MM.1S (cell line): Measurements from ENCODE around the gene SPOCK1.
"Not testable (repeated sequence)": the region's sequence is repeated elsewhere in the genome, so short reads cannot be mapped to it uniquely, and the experiment has no call there.

Experiments used
- DNase-seq: peaks from one replicate; pipeline ENCODE4 v3.0.0-alpha.2; 2015
- H2AFZ ChIP-seq: fragments of 300-600 bp; sonication (generic); 2 replicates; pipeline ENCODE4 v1.6.0; 2016; ENCODE audit warnings: antibody characterized with exemption, low read length
- H3F3A ChIP-seq: fragments of 300-600 bp; sonication (generic); 2 replicates; pipeline ENCODE4 v1.6.1; 2016; ENCODE audit warnings: mild to moderate bottlenecking, antibody characterized with exemption, low read length, moderate library complexity, mixed read lengths; ENCODE audit not compliant: insufficient read depth
- H3K27ac ChIP-seq: fragments of 300-600 bp; sonication (generic); 2 replicates; pipeline ENCODE4 v1.5.1; 2016; ENCODE audit warnings: mild to moderate bottlenecking, low read length
- H3K27me3 ChIP-seq: fragments of 300-600 bp; sonication (generic); replicated peaks from 2 replicates; pipeline ENCODE4 v1.6.0; 2016; ENCODE audit warnings: low read length; ENCODE audit not compliant: insufficient read depth
- H3K36me3 ChIP-seq: fragments of 300-600 bp; sonication (generic); replicated peaks from 2 replicates; pipeline ENCODE4 v1.6.1; 2016; ENCODE audit warnings: mild to moderate bottlenecking, low read length, mixed read lengths; ENCODE audit not compliant: insufficient read depth
- H3K4me1 ChIP-seq: fragments of 300-600 bp; sonication (generic); 2 replicates; pipeline ENCODE4 v1.6.1; 2016; ENCODE audit warnings: low read length, mixed read lengths
- H3K4me2 ChIP-seq: fragments of 300-600 bp; sonication (generic); 2 replicates; pipeline ENCODE4 v1.6.0; 2016; ENCODE audit warnings: low read depth, low read length
- H3K4me3 ChIP-seq: fragments of 300-600 bp; sonication (generic); 2 replicates; pipeline ENCODE4 v1.5.1; 2016; ENCODE audit warnings: low read length, mixed read lengths
- H3K79me2 ChIP-seq: fragments of 300-600 bp; sonication (generic); 2 replicates; pipeline ENCODE4 v1.6.1; 2016; ENCODE audit warnings: mixed run types, low read length, mixed read lengths
- H3K9ac ChIP-seq: fragments of 300-600 bp; sonication (generic); 2 replicates; pipeline ENCODE4 v1.6.1; 2016; ENCODE audit warnings: low read length, mixed read lengths
- H3K9me2 ChIP-seq: fragments of 300-600 bp; sonication (generic); replicated peaks from 2 replicates; pipeline ENCODE4 v1.6.1; 2016; ENCODE audit warnings: mild to moderate bottlenecking, low read length, mixed read lengths; ENCODE audit not compliant: insufficient read depth
- H3K9me3 ChIP-seq: fragments of 300-600 bp; sonication (generic); replicated peaks from 2 replicates; pipeline ENCODE4 v1.6.1; 2016; ENCODE audit warnings: mild to moderate bottlenecking, low read length, mixed read lengths; ENCODE audit not compliant: insufficient read depth
- H4K20me1 ChIP-seq: fragments of 300-600 bp; sonication (generic); 2 replicates; pipeline ENCODE4 v1.6.1; 2016; ENCODE audit warnings: mild to moderate bottlenecking, low read length, moderate library complexity, mixed read lengths; ENCODE audit not compliant: insufficient read depth
- CTCF ChIP-seq: fragments of 300-600 bp; sonication (generic); IDR thresholded peaks from 2 replicates; pipeline ENCODE4 v1.5.1; 2016; ENCODE audit warnings: antibody characterized with exemption, low read length, mixed read lengths
- EZH2 ChIP-seq: fragments of 300-600 bp; sonication (generic); optimal IDR thresholded peaks from 2 replicates; pipeline ENCODE3; 2017; ENCODE audit warnings: low read depth, mild to moderate bottlenecking, antibody characterized with exemption, low read length, mixed read lengths
- EZH2phosphoT487 ChIP-seq: fragments of 300-600 bp; sonication (generic); IDR thresholded peaks from 2 replicates; pipeline ENCODE4 v1.6.1; 2018; ENCODE audit warnings: antibody characterized with exemption, low read length

SPOCK1 gene

GRCh38 chr5:137263371-137264005, 235.6 kb downstream of the SPOCK1 start:
- H3K4me3 ChIP-seq: no peak overlapping the region
- no peaks in the 10 kb centered on the region for H4K20me1 ChIP-seq
- H3K9me2 ChIP-seq: no peaks in the 10 kb centered on the region
- no peaks in the 10 kb centered on the region for H3K27me3 ChIP-seq
- H3K4me2 ChIP-seq: no peak overlapping the region
- no peaks in the 10 kb centered on the region for H3K4me1 ChIP-seq
- no peak for TF ChIP-seq EZH2phosphoT487
- no peak for TF ChIP-seq EZH2
- TF ChIP-seq CTCF: no peak
- no peak overlapping the region for H3K27ac ChIP-seq
- H3K9ac ChIP-seq: no peak overlapping the region
- no peaks in the 10 kb centered on the region for H3K36me3 ChIP-seq
- H3K9me3 ChIP-seq: no peaks in the 10 kb centered on the region
- H3F3A ChIP-seq: no peaks in the 10 kb centered on the region
- H3K79me2 ChIP-seq: no peaks in the 10 kb centered on the region
- no peak overlapping the region for H2AFZ ChIP-seq
- DNase-seq: no peak

GRCh38 chr5:137262818-137263217, 236.3 kb downstream of the SPOCK1 start:
- Histone ChIP-seq H3K9me2 (no peaks in the 10 kb centered on the region), H2AFZ (no peak overlapping the region), H3K4me3 (no peak overlapping the region), H3F3A (no peaks in the 10 kb centered on the region), H3K4me1 (no peaks in the 10 kb centered on the region), H3K27me3 (no peaks in the 10 kb centered on the region), H4K20me1 (no peaks in the 10 kb centered on the region), H3K27ac (no peak overlapping the region), H3K4me2 (no peak overlapping the region), H3K9ac (no peak overlapping the region), H3K9me3 (no peaks in the 10 kb centered on the region), H3K79me2 (no peaks in the 10 kb centered on the region), H3K36me3 (no peaks in the 10 kb centered on the region)
- TF ChIP-seq EZH2 (no peak), CTCF (no peak), EZH2phosphoT487 (no peak)
- DNase-seq: no peak

GRCh38 chr5:137260820-137261695, 238.1 kb downstream of the SPOCK1 start:
- no peaks in the 10 kb centered on the region for H3F3A ChIP-seq
- H3K36me3 ChIP-seq: no peaks in the 10 kb centered on the region
- TF ChIP-seq CTCF (no peak), EZH2phosphoT487 (no peak), EZH2 (no peak)
- H3K4me2 ChIP-seq: no peak overlapping the region
- H3K27me3 ChIP-seq: no peaks in the 10 kb centered on the region
- no peak overlapping the region for H3K9ac ChIP-seq
- no peak for DNase-seq
- H2AFZ ChIP-seq: no peak overlapping the region
- H4K20me1 ChIP-seq: no peaks in the 10 kb centered on the region
- no peak overlapping the region for H3K27ac ChIP-seq
- H3K4me3 ChIP-seq: no peak overlapping the region
- H3K9me3 ChIP-seq: no peaks in the 10 kb centered on the region
- H3K79me2 ChIP-seq: no peaks in the 10 kb centered on the region
- H3K9me2 ChIP-seq: no peaks in the 10 kb centered on the region
- no peaks in the 10 kb centered on the region for H3K4me1 ChIP-seq

GRCh38 chr5:137259115-137259514, 240.0 kb downstream of the SPOCK1 start:
- not testable (repeated sequence) for H3K9me3 ChIP-seq, H3F3A ChIP-seq, H3K4me1 ChIP-seq

More at GRCh38 chr5:137259115-137259514, 240.0 kb downstream of the SPOCK1 start:
- H3K36me3 ChIP-seq, DNase-seq, H3K27me3 ChIP-seq, H4K20me1 ChIP-seq, H3K27ac ChIP-seq, H2AFZ ChIP-seq, H3K4me2 ChIP-seq, H3K4me3 ChIP-seq, H3K9ac ChIP-seq, H3K9me2 ChIP-seq, H3K79me2 ChIP-seq: not testable (repeated sequence)
